IMR-90 (cell line): ENCODE measurements around the gene MTURN. TPM values are rescaled to one million over a fixed set of nuclear protein-coding genes. Genes with fewer than 3 reads are reported as not detected.

Experiments
- ATAC-seq: fragments of 200-7000 bp; cut with Tn5 transposase; 2 replicates; pipeline ENCODE4 v1.9.1; 2020; ENCODE audit warnings: low read depth, mild to moderate bottlenecking, moderate library complexity
- BruUV-seq: library from RNA; stranded (reverse); fragments of 400-500 nt; replicated peaks from 2 replicates; lab custom pipeline; 2021; lab: Mats Ljungman, UMichigan
- CTCF ChIA-PET: fragments of 300-600 bp; formaldehyde crosslinking; extraction: SDS; loops from one replicate; lab custom pipeline; 2021; ENCODE audit warnings: antibody characterized with exemption; lab: Yijun Ruan, JAX
- POLR2A ChIA-PET: fragments of 300-600 bp; sonication (Branson Sonifier 250); formaldehyde crosslinking; loops from one replicate; lab custom pipeline; 2022; ENCODE audit warnings: antibody characterized with exemption; ENCODE audit not compliant: unreplicated experiment; lab: Charles Lee
- DNase-seq: peaks from one replicate; pipeline ENCODE4 v3.0.0; 2013
- H2AFZ ChIP-seq: replicated peaks from 2 replicates; pipeline ENCODE3; 2013; ENCODE audit warnings: low read length, mild to moderate bottlenecking; ENCODE audit not compliant: poor library complexity
- H2AK5ac ChIP-seq: 2 replicates; pipeline ENCODE4 v1.6.1; 2013; ENCODE audit warnings: low read depth, low read length, inconsistent platforms
- H2AK9ac ChIP-seq: replicated peaks from 2 replicates; pipeline ENCODE3; 2013; ENCODE audit warnings: mild to moderate bottlenecking, low read depth, low read length, moderate library complexity; ENCODE audit not compliant: poor library complexity
- H2BK120ac ChIP-seq: 2 replicates; pipeline ENCODE4 v1.6.1; 2013; ENCODE audit warnings: low read depth, low read length, inconsistent platforms
- H2BK15ac ChIP-seq: 3 replicates; pipeline ENCODE4 v1.6.1; 2013; ENCODE audit warnings: low read depth, low read length, inconsistent platforms
- H2BK20ac ChIP-seq: 2 replicates; pipeline ENCODE4 v1.6.1; 2013; ENCODE audit warnings: low read depth, mild to moderate bottlenecking, inconsistent platforms, low read length, moderate library complexity
- H2BK5ac ChIP-seq: 2 replicates; pipeline ENCODE4 v1.6.1; 2013; ENCODE audit warnings: mild to moderate bottlenecking, low read depth, low read length, inconsistent platforms; ENCODE audit not compliant: poor library complexity, severe bottlenecking
- H3K14ac ChIP-seq: replicated peaks from 2 replicates; pipeline ENCODE4 v1.6.1; 2013; ENCODE audit warnings: low read depth, low read length, inconsistent platforms
- H3K18ac ChIP-seq: 2 replicates; pipeline ENCODE4 v1.6.1; 2013; ENCODE audit warnings: low read depth, low read length, control low read depth
- H3K23ac ChIP-seq: 2 replicates; pipeline ENCODE4 v1.6.1; 2013; ENCODE audit warnings: low read depth, low read length, inconsistent platforms
- H3K27ac ChIP-seq: 2 replicates; pipeline ENCODE4 v1.5.1; 2013; ENCODE audit warnings: mild to moderate bottlenecking, control low read depth, low read length; ENCODE audit not compliant: insufficient read depth
- H3K27me3 ChIP-seq: 2 replicates; pipeline ENCODE4 v1.6.1; 2013; ENCODE audit warnings: low read length; ENCODE audit not compliant: control insufficient read depth, insufficient read depth
- H3K36me3 ChIP-seq: 2 replicates; pipeline ENCODE4 v1.6.1; 2013; ENCODE audit warnings: low read length, mixed read lengths; ENCODE audit not compliant: control insufficient read depth, insufficient read depth
- H3K4ac ChIP-seq: 2 replicates; pipeline ENCODE4 v1.6.1; 2013; ENCODE audit warnings: low read depth, low read length, inconsistent platforms
- H3K4me1 ChIP-seq: 2 replicates; pipeline ENCODE4 v1.6.1; 2013; ENCODE audit warnings: low read length, mixed read lengths; ENCODE audit not compliant: control insufficient read depth, insufficient read depth
- H3K4me2 ChIP-seq: 2 replicates; pipeline ENCODE4 v1.6.1; 2013; ENCODE audit warnings: low read depth, mild to moderate bottlenecking, control low read depth, low read length, moderate library complexity
- H3K4me3 ChIP-seq: 2 replicates; pipeline ENCODE4 v1.5.1; 2013; ENCODE audit warnings: low read depth, mild to moderate bottlenecking, control low read depth, low read length, moderate library complexity; ENCODE audit not compliant: insufficient read depth
- H3K56ac ChIP-seq: 2 replicates; pipeline ENCODE4 v1.6.1; 2013; ENCODE audit warnings: low read length, inconsistent platforms; ENCODE audit not compliant: insufficient read depth; ENCODE audit errors: extremely low read depth
- H3K79me1 ChIP-seq, 2 experiments: 2 replicates each; pipeline ENCODE4 v1.6.1; 2013; ENCODE audit warnings: low read length in 2 of 2, inconsistent platforms in 1 of 2, low read depth in 1 of 2
- H3K9ac ChIP-seq: 2 replicates; pipeline ENCODE4 v1.6.1; 2013; ENCODE audit warnings: low read depth, low read length, control low read depth
- H3K9me1 ChIP-seq: 2 replicates; pipeline ENCODE4 v1.6.1; 2013; ENCODE audit warnings: low read length, inconsistent platforms; ENCODE audit not compliant: insufficient read depth
- H3K9me3 ChIP-seq: 2 replicates; pipeline ENCODE4 v1.6.1; 2013; ENCODE audit warnings: low read length; ENCODE audit not compliant: control insufficient read depth, insufficient read depth
- H4K20me1 ChIP-seq: 2 replicates; pipeline ENCODE4 v1.6.1; 2013; ENCODE audit warnings: low read length, inconsistent platforms; ENCODE audit not compliant: insufficient read depth
- H4K5ac ChIP-seq: 2 replicates; pipeline ENCODE4 v1.6.1; 2013; ENCODE audit warnings: mild to moderate bottlenecking, low read depth, low read length, control low read depth
- H4K8ac ChIP-seq, 2 experiments: 2 replicates each; pipeline ENCODE4 v1.6.1; 2013; ENCODE audit warnings: low read depth in 2 of 2, low read length in 2 of 2, control low read depth in 1 of 2, inconsistent platforms in 1 of 2
- H4K91ac ChIP-seq: 2 replicates; pipeline ENCODE4 v1.6.1; 2013; ENCODE audit warnings: low read depth, low read length, inconsistent platforms; ENCODE audit not compliant: insufficient read depth
- BHLHE40 ChIP-seq: fragments of 150-350 bp; IDR thresholded peaks from 2 replicates; pipeline ENCODE4 v1.6.1; 2016; ENCODE audit warnings: mild to moderate bottlenecking, low read depth, low read length
- CEBPB ChIP-seq: IDR thresholded peaks from 2 replicates; pipeline ENCODE4 v1.6.1; 2012; ENCODE audit warnings: low read depth, low read length, improper control_type of control experiment
- FOS ChIP-seq: fragments of 150-350 bp; IDR thresholded peaks from 2 replicates; pipeline ENCODE4 v1.6.1; 2016; ENCODE audit warnings: low read depth, low read length
- MAZ ChIP-seq: IDR thresholded peaks from 2 replicates; pipeline ENCODE4 v1.6.1; 2012; ENCODE audit warnings: low read depth, mild to moderate bottlenecking, low read length, improper control_type of control experiment, moderate library complexity, borderline replicate concordance
- MXI1 ChIP-seq: IDR thresholded peaks from 2 replicates; pipeline ENCODE4 v1.6.1; 2012; ENCODE audit warnings: low read depth, mild to moderate bottlenecking, low read length, moderate library complexity, borderline replicate concordance
- NFE2L2 ChIP-seq: fragments of 150-350 bp; IDR thresholded peaks from 2 replicates; pipeline ENCODE4 v1.6.1; 2016; ENCODE audit warnings: low read depth, mild to moderate bottlenecking, low read length
- POLR2A ChIP-seq: IDR thresholded peaks from 2 replicates; pipeline ENCODE4 v1.6.1; 2012; ENCODE audit warnings: mild to moderate bottlenecking, low read depth, low read length
- RAD21 ChIP-seq: IDR thresholded peaks from 2 replicates; pipeline ENCODE4 v1.6.1; 2012; ENCODE audit warnings: low read length, improper control_type of control experiment
- RCOR1 ChIP-seq: IDR thresholded peaks from 2 replicates; pipeline ENCODE4 v1.6.1; 2012; ENCODE audit warnings: mild to moderate bottlenecking, low read length, improper control_type of control experiment; ENCODE audit not compliant: insufficient replicate concordance
- SMC3 ChIP-seq: fragments of 150-350 bp; IDR thresholded peaks from 2 replicates; pipeline ENCODE4 v1.6.1; 2016; ENCODE audit warnings: low read depth, mild to moderate bottlenecking, antibody characterized with exemption, low read length, moderate library complexity
- WGBS, 2 experiments: methylation state at CpG; one replicate each; pipeline versions ENCODE4 v1.1.5 to v1.1.7; 2013; ENCODE audit warnings: missing lambda C conversion rate in 2 of 2; ENCODE audit not compliant: insufficient read length in 1 of 2; ENCODE audit errors: extremely low coverage in 2 of 2; 5-methylcytosine and 5-hydroxymethylcytosine counted together
- dilution Hi-C: fragments of 300-500 bp; cut with HindIII; formaldehyde crosslinking; loops from one replicate; pipeline ENCODE4 v1.14.3; 2018; ENCODE audit warnings: low sequenced_read_pairs; ENCODE audit not compliant: unreplicated experiment
- in situ Hi-C: fragments of 300-500 bp; cut with MboI; formaldehyde crosslinking; loops from 3 replicates; pipeline ENCODE4 v1.14.3; 2019; ENCODE audit warnings: low sequenced_read_pairs, inconsistent platforms, mixed read lengths
- intact Hi-C: fragments of 100-400 bp; cut with micrococcal nuclease; formaldehyde crosslinking; loops from 2 replicates; pipeline ENCODE4 v1.10.0; 2022
- polyA plus RNA-seq, 3 experiments: library from polyadenylated mRNA; depleted of rRNA; stranded (reverse); fragments of >200 nt; gene quantifications; 2 replicates each; pipeline ENCODE4 v1.2.3, GENCODE V29; 2012; ENCODE audit warnings: low replicate concordance in 1 of 3
- total RNA-seq: library from RNA; depleted of rRNA; stranded (reverse); fragments of >200 nt; gene quantifications from 2 replicates; pipeline ENCODE4 v1.2.3, GENCODE V29; 2012
- TF ChIP-seq, protein P1 (sequence below): conservative IDR thresholded peaks from 2 replicates; pipeline ENCODE4 v1.5.1; 2012; ENCODE audit warnings: mild to moderate bottlenecking, low read depth, low read length, improper control_type of control experiment
- TF ChIP-seq, protein P2 (sequence below): fragments of 150-350 bp; IDR thresholded peaks from 2 replicates; pipeline ENCODE4 v1.6.1; 2017; ENCODE audit warnings: mild to moderate bottlenecking, antibody characterized with exemption, low read length, low read depth
- TF ChIP-seq, protein P3 (sequence below): fragments of 150-350 bp; IDR thresholded peaks from 2 replicates; pipeline ENCODE4 v1.6.1; 2016; ENCODE audit warnings: low read depth, mild to moderate bottlenecking, low read length, moderate library complexity, borderline replicate concordance

MTURN gene
- total and polyA plus RNA-seq, 2 of the 4 experiments (the other 2 are of a cell fraction) = 2.8 to 5.6 TPM

DNA sequence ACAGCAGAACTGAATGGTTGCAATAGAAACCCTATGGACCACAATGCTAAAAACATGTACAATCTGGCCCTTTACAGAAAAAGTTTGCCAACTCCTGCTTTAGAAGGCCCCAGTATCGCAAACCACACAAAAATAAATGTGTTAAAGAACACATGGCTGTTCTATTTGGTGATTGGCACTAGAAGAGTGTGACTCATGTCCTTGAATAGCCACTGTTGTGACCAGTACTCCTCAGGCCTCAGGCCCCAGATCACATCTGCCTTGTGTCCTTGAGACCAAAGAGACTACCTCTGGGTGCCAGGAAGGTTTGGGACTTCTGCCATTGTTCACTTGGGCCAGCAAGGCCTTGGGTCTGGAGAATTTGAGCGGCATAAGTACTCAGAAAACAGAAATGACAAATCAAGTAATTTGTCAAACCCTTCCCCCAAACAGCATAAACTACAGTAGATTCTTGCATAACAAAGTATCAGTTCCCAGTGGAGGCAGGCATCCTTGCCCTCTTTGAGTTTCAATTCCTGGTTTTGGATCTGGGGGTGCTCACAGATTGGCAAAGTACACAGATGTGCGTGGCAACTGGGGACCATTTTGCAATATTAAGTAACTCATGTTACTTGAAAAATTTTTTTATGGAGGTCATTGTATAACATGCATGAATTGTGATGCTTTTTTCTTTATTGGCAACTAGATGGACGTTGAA lies 50.2 kb downstream of the MTURN start:
- TF ChIP-seq MAZ = no peak
- TF ChIP-seq, protein P1, sequence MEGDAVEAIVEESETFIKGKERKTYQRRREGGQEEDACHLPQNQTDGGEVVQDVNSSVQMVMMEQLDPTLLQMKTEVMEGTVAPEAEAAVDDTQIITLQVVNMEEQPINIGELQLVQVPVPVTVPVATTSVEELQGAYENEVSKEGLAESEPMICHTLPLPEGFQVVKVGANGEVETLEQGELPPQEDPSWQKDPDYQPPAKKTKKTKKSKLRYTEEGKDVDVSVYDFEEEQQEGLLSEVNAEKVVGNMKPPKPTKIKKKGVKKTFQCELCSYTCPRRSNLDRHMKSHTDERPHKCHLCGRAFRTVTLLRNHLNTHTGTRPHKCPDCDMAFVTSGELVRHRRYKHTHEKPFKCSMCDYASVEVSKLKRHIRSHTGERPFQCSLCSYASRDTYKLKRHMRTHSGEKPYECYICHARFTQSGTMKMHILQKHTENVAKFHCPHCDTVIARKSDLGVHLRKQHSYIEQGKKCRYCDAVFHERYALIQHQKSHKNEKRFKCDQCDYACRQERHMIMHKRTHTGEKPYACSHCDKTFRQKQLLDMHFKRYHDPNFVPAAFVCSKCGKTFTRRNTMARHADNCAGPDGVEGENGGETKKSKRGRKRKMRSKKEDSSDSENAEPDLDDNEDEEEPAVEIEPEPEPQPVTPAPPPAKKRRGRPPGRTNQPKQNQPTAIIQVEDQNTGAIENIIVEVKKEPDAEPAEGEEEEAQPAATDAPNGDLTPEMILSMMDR = no peak
- TF ChIP-seq, protein P2, sequence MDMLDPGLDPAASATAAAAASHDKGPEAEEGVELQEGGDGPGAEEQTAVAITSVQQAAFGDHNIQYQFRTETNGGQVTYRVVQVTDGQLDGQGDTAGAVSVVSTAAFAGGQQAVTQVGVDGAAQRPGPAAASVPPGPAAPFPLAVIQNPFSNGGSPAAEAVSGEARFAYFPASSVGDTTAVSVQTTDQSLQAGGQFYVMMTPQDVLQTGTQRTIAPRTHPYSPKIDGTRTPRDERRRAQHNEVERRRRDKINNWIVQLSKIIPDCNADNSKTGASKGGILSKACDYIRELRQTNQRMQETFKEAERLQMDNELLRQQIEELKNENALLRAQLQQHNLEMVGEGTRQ = no peak
- no peak for TF ChIP-seq SMC3
- no peak for TF ChIP-seq RAD21
- no peak for TF ChIP-seq NFE2L2
- TF ChIP-seq FOS = no peak
- TF ChIP-seq BHLHE40 = no peak
- TF ChIP-seq MXI1 = no peak
- TF ChIP-seq, protein P3, sequence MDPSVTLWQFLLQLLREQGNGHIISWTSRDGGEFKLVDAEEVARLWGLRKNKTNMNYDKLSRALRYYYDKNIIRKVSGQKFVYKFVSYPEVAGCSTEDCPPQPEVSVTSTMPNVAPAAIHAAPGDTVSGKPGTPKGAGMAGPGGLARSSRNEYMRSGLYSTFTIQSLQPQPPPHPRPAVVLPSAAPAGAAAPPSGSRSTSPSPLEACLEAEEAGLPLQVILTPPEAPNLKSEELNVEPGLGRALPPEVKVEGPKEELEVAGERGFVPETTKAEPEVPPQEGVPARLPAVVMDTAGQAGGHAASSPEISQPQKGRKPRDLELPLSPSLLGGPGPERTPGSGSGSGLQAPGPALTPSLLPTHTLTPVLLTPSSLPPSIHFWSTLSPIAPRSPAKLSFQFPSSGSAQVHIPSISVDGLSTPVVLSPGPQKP = no peak
- TF ChIP-seq RCOR1 = no peak
- TF ChIP-seq CEBPB = no peak
- TF ChIP-seq POLR2A = no peak
- Histone ChIP-seq H3K9me3 (no peaks in the 10 kb centered on the region), H3K18ac (no peak overlapping the region), H3K9me1 (no peaks in the 10 kb centered on the region), H4K5ac (no peak overlapping the region), H3K4me2 (no peak overlapping the region), H3K56ac (no peak overlapping the region), H3K23ac (no peak overlapping the region), H2AFZ (no peak overlapping the region), H2AK5ac (no peak overlapping the region), H2BK15ac (no peak overlapping the region), H3K36me3 (no peaks in the 10 kb centered on the region), H2AK9ac (no peak overlapping the region), H3K4ac (no peak overlapping the region), H3K27me3 (no peaks in the 10 kb centered on the region), H4K20me1 (no peaks in the 10 kb centered on the region), H3K27ac (no peak overlapping the region), H2BK20ac (no peak overlapping the region), H4K91ac (no peak overlapping the region), H3K9ac (no peak overlapping the region), H3K4me3 (no peak overlapping the region), H3K14ac (no peak overlapping the region), H3K79me1 (no peaks in the 10 kb centered on the region), H4K8ac (no peak overlapping the region), H2BK5ac (no peak overlapping the region), H2BK120ac (no peak overlapping the region), H3K4me1 (no peaks in the 10 kb centered on the region)
- no peak for DNase-seq
- no TSS peak for BruUV-seq
- no peak for ATAC-seq
- intact Hi-C loops = no loop called here
- dilution Hi-C loops = no loop called here
- in situ Hi-C loops = no loop called here
- ChIA-PET POLR2A (no interaction called here), CTCF (interaction anchor here (1.2 kb wide), 1 partner anchor 11 kb away, joined by 5 read pairs; no protein-coding TSS in a partner anchor)
- no CpG with 5 or more reads among the region's 4 CpGs for WGBS, 2 experiments
